Ishikawa (cell line): ENCODE measurements around the gene NUB1.

Experiments used
- CEBPB ChIP-seq: IDR thresholded peaks from 2 replicates; pipeline ENCODE4 v1.6.1; 2012
- CREB1 ChIP-seq: IDR thresholded peaks from 2 replicates; pipeline ENCODE4 v1.6.1; 2012; ENCODE audit warnings: low read depth
- MAX ChIP-seq: IDR thresholded peaks from 2 replicates; pipeline ENCODE4 v1.6.1; 2012
- REST ChIP-seq: IDR thresholded peaks from 2 replicates; pipeline ENCODE4 v1.6.1; 2012; ENCODE audit warnings: low read depth, mild to moderate bottlenecking
- TAF1 ChIP-seq: IDR thresholded peaks from 2 replicates; pipeline ENCODE4 v1.6.1; 2012; ENCODE audit warnings: low read depth, mild to moderate bottlenecking

GRCh38 chr7:151373599-151373998 lies 32.0 kb downstream of the NUB1 start:
- TF ChIP-seq REST (no peak), MAX (no peak), CEBPB (no peak), CREB1 (no peak), TAF1 (no peak)
